SK-N-SH treated with all-trans-retinoic acid at 6 μM for 48 hours (cell line): ENCODE measurements around the gene USP36.

Source experiments
- ATAC-seq: fragments of 200-7000 bp; cut with Tn5 transposase; 3 replicates; pipeline ENCODE4 v1.9.1; 2020; ENCODE audit warnings: mild to moderate bottlenecking, moderate library complexity
- ARNTL ChIP-seq: fragments of 450-650 bp; formaldehyde crosslinking; IDR thresholded peaks from 2 replicates; pipeline ENCODE4 v1.5.0; 2020; ENCODE audit warnings: low read depth, mild to moderate bottlenecking, moderate library complexity, borderline replicate concordance
- BACH2 ChIP-seq: fragments of 250-450 bp; sonication (Bioruptor Pico); IDR thresholded peaks from 2 replicates; pipeline ENCODE4 v1.9.0; 2021; ENCODE audit warnings: mild to moderate bottlenecking, borderline replicate concordance
- CREB5 ChIP-seq: fragments of 250-450 bp; sonication (Bioruptor Pico); IDR thresholded peaks from 2 replicates; pipeline ENCODE4 v1.5.1; 2020; ENCODE audit warnings: low read depth, mild to moderate bottlenecking, moderate library complexity
- CSDC2 ChIP-seq: fragments of 250-450 bp; sonication (Bioruptor Pico); IDR thresholded peaks from 2 replicates; pipeline ENCODE4 v1.5.0; 2020; ENCODE audit warnings: mild to moderate bottlenecking, moderate library complexity
- CSRNP3 ChIP-seq: fragments of 250-450 bp; sonication (Bioruptor Pico); IDR thresholded peaks from 2 replicates; pipeline ENCODE4 v1.5.1; 2021; ENCODE audit warnings: mild to moderate bottlenecking, moderate library complexity
- ESRRG ChIP-seq: fragments of 250-450 bp; sonication (Bioruptor Pico); IDR thresholded peaks from 2 replicates; pipeline ENCODE4 v1.6.1; 2021; ENCODE audit warnings: mild to moderate bottlenecking
- GLIS3 ChIP-seq: fragments of 250-450 bp; sonication (Bioruptor Pico); IDR thresholded peaks from 2 replicates; pipeline ENCODE4 v1.5.0; 2020; ENCODE audit warnings: mild to moderate bottlenecking, moderate library complexity
- ISL1 ChIP-seq: fragments of 250-450 bp; sonication (Bioruptor Pico); IDR thresholded peaks from 2 replicates; pipeline ENCODE4 v2.1.2; 2022; ENCODE audit warnings: mild to moderate bottlenecking, moderate library complexity
- PATZ1 ChIP-seq: fragments of 250-450 bp; sonication (Bioruptor Pico); IDR thresholded peaks from 2 replicates; pipeline ENCODE4 v1.8.0; 2020; ENCODE audit warnings: mild to moderate bottlenecking, moderate library complexity, borderline replicate concordance
- POU6F1 ChIP-seq: fragments of 250-450 bp; sonication (Bioruptor Pico); IDR thresholded peaks from 2 replicates; pipeline ENCODE4 v1.8.0; 2021; ENCODE audit warnings: low read depth, mild to moderate bottlenecking, moderate library complexity, borderline replicate concordance
- PPARA ChIP-seq: fragments of 250-450 bp; sonication (Bioruptor Pico); IDR thresholded peaks from 2 replicates; pipeline ENCODE4 v1.5.0; 2020; ENCODE audit warnings: mild to moderate bottlenecking, borderline replicate concordance
- RARB ChIP-seq: fragments of 250-450 bp; sonication (Bioruptor Pico); IDR thresholded peaks from 2 replicates; pipeline ENCODE4 v1.8.0; 2021; ENCODE audit warnings: mild to moderate bottlenecking, moderate library complexity
- SNAI2 ChIP-seq: fragments of 250-450 bp; sonication (Bioruptor Pico); IDR thresholded peaks from 2 replicates; pipeline ENCODE4 v1.5.0; 2020; ENCODE audit warnings: mild to moderate bottlenecking, moderate library complexity
- TCF4 ChIP-seq: fragments of 250-450 bp; sonication (Bioruptor Pico); IDR thresholded peaks from 2 replicates; pipeline ENCODE4 v1.8.0; 2021; ENCODE audit warnings: mild to moderate bottlenecking, moderate library complexity, borderline replicate concordance
- TOX ChIP-seq: fragments of 250-450 bp; sonication (Bioruptor Pico); IDR thresholded peaks from 2 replicates; pipeline ENCODE4 v1.8.0; 2021; ENCODE audit warnings: mild to moderate bottlenecking, moderate library complexity, borderline replicate concordance
- TSHZ2 ChIP-seq: fragments of 250-450 bp; sonication (Bioruptor Pico); IDR thresholded peaks from 2 replicates; pipeline ENCODE4 v1.5.0; 2020; ENCODE audit warnings: mild to moderate bottlenecking, moderate library complexity
- ZC3H10 ChIP-seq: fragments of 250-450 bp; sonication (Bioruptor Pico); IDR thresholded peaks from 2 replicates; pipeline ENCODE4 v1.5.1; 2021; ENCODE audit warnings: mild to moderate bottlenecking, moderate library complexity
- ZFP3 ChIP-seq: fragments of 250-450 bp; sonication (Bioruptor Pico); IDR thresholded peaks from 2 replicates; pipeline ENCODE4 v1.5.0; 2020; ENCODE audit warnings: mild to moderate bottlenecking, moderate library complexity
- ZFP30 ChIP-seq: fragments of 450-650 bp; formaldehyde crosslinking; IDR thresholded peaks from 2 replicates; pipeline ENCODE4 v1.5.0; 2022; ENCODE audit warnings: mild to moderate bottlenecking, moderate library complexity
- ZNF565 ChIP-seq: fragments of 450-650 bp; formaldehyde crosslinking; conservative IDR thresholded peaks from 2 replicates; pipeline ENCODE4 v1.5.0; 2020; ENCODE audit warnings: low read depth, mild to moderate bottlenecking, moderate library complexity
- ZNF70 ChIP-seq: fragments of 450-650 bp; formaldehyde crosslinking; IDR thresholded peaks from 2 replicates; pipeline ENCODE4 v1.5.0; 2020; ENCODE audit warnings: mild to moderate bottlenecking, moderate library complexity

The USP36 gene

GRCh38 chr17:78808163-78808562 lies 32.5 kb downstream of the USP36 start (continued):
- no peak for TF ChIP-seq ESRRG (CRISPR knock-in tag)
- TF ChIP-seq ARNTL (CRISPR knock-in tag), result no peak
- TF ChIP-seq ZFP3 (CRISPR knock-in tag), result no peak

GRCh38 chr17:78806451-78806850 lies 34.2 kb downstream of the USP36 start:
- no peak for TF ChIP-seq TOX
- no peak for TF ChIP-seq ZC3H10 (CRISPR knock-in tag)
- TF ChIP-seq ESRRG (CRISPR knock-in tag), result no peak
- no peak for TF ChIP-seq POU6F1 (CRISPR knock-in tag)
- no peak for TF ChIP-seq SNAI2
- TF ChIP-seq GLIS3 (CRISPR knock-in tag), result no peak
- TF ChIP-seq ZNF565 (CRISPR knock-in tag), result no peak
- no peak for TF ChIP-seq TSHZ2
- TF ChIP-seq ISL1 (CRISPR knock-in tag), result no peak
- TF ChIP-seq ZFP30 (CRISPR knock-in tag), result no peak
- no peak for TF ChIP-seq CREB5
- no peak for TF ChIP-seq CSRNP3 (CRISPR knock-in tag)
- TF ChIP-seq TCF4, result no peak
- no peak for TF ChIP-seq RARB (CRISPR knock-in tag)
- no peak for TF ChIP-seq CSDC2
- no peak for TF ChIP-seq ZFP3 (CRISPR knock-in tag)
- TF ChIP-seq PPARA (CRISPR knock-in tag), result no peak
- TF ChIP-seq ZNF70 (CRISPR knock-in tag), result no peak
- no peak for TF ChIP-seq BACH2 (CRISPR knock-in tag)
- no peak for ATAC-seq

- no peak for ATAC-seq
- TF ChIP-seq ESRRG (CRISPR knock-in tag) (no peak), ZFP30 (CRISPR knock-in tag) (no peak), PATZ1 (CRISPR knock-in tag) (no peak), TCF4 (no peak), GLIS3 (CRISPR knock-in tag) (no peak), ZC3H10 (CRISPR knock-in tag) (no peak), TSHZ2 (no peak)
These were observed 35.3 kb downstream of the USP36 start for GRCh38 chr17:78805301-78805700.
